HCT116 (cell line): ENCODE data around the gene TWIST2. TPM values are rescaled to one million over a fixed set of nuclear protein-coding genes. Genes with fewer than 3 reads are reported as not detected.

ENCODE experiments used
- ATAC-seq: fragments of 200-7000 bp; cut with Tn5 transposase; 2 replicates; pipeline ENCODE4 v1.9.1; 2020; ENCODE audit warnings: mild to moderate bottlenecking, moderate library complexity
- BruUV-seq: library from RNA; stranded (reverse); fragments of 400-500 nt; replicated peaks from 2 replicates; lab custom pipeline; 2021; lab: Mats Ljungman, UMichigan
- CTCF ChIA-PET: fragments of 300-600 bp; sonication (Branson Sonifier 250); formaldehyde crosslinking; loops from one replicate; lab custom pipeline; 2021; ENCODE audit warnings: antibody characterized with exemption; lab: Charles Lee
- POLR2A ChIA-PET: fragments of 300-600, 350-600 bp; sonication (Branson Sonifier 250); formaldehyde crosslinking; loops from one replicate; lab custom pipeline; 2021; ENCODE audit warnings: antibody characterized with exemption; lab: Charles Lee
- RAD21 ChIA-PET, 2 experiments: fragments of 300-600 bp; sonication (Branson Sonifier 250); formaldehyde crosslinking; loops; one replicate each; lab custom pipeline; 2023; ENCODE audit warnings: low total read pairs in 2 of 2; ENCODE audit not compliant: uncharacterized antibody in 2 of 2, unreplicated experiment in 2 of 2, low non-redundant PET in 1 of 2; lab: Charles Lee
- DNase-seq: peaks from one replicate; pipeline ENCODE4 v3.0.0-alpha.2; 2010; ENCODE audit warnings: low read depth, low spot score
- H2AFZ ChIP-seq: fragments of 200-600 bp; shearing (Covaris generic), sonication (generic); 2 replicates; pipeline ENCODE4 v1.6.1; 2017; ENCODE audit warnings: low read depth, mixed run types, mixed read lengths, antibody characterized with exemption, low read length; ENCODE audit not compliant: poor library complexity, severe bottlenecking
- H3K27ac ChIP-seq: 2 replicates; pipeline ENCODE4 v1.5.1; 2012; ENCODE audit warnings: low read depth, low read length
- H3K27me3 ChIP-seq: fragments of 200-600 bp; sonication (generic); 2 replicates; pipeline ENCODE4 v1.6.1; 2016; ENCODE audit warnings: mixed run types, low read length, mixed read lengths; ENCODE audit not compliant: insufficient read depth
- H3K36me3 ChIP-seq, 2 experiments: fragments of 200-500 bp in 1 of 2; fragments of 200-600 bp in 1 of 2; sonication (Bioruptor generic) in 1 of 2; sonication (generic) in 1 of 2; 2 replicates each; pipeline versions ENCODE4 v1.5.1 to v1.6.1; 2014 to 2016; ENCODE audit warnings: low read length in 2 of 2, inconsistent platforms in 1 of 2, mixed read lengths in 1 of 2, mixed run types in 1 of 2; ENCODE audit not compliant: insufficient read depth in 2 of 2, control insufficient read depth in 1 of 2
- H3K4me1 ChIP-seq, 2 experiments: fragments of 200-600 bp in 1 of 2; sonication (generic) in 1 of 2; 2 replicates each; pipeline versions ENCODE4 v1.5.1 to v1.6.1; 2012 to 2017; ENCODE audit warnings: low read length in 2 of 2, inconsistent platforms in 1 of 2, mild to moderate bottlenecking in 1 of 2, mixed read lengths in 1 of 2, mixed run types in 1 of 2, moderate library complexity in 1 of 2; ENCODE audit not compliant: insufficient read depth in 2 of 2, control insufficient read depth in 1 of 2
- H3K4me2 ChIP-seq: fragments of 200-600 bp; sonication (generic); 2 replicates; pipeline ENCODE4 v1.6.1; 2017; ENCODE audit warnings: mixed run types, low read length, mixed read lengths
- H3K4me3 ChIP-seq, 2 experiments: fragments of 200-600 bp in 1 of 2; sonication (generic) in 1 of 2; replicated peaks in 1 of 2; 2 replicates each; pipeline ENCODE4 v1.5.1; 2011 to 2016; ENCODE audit warnings: low read length in 2 of 2, control low read depth in 1 of 2, low read depth in 1 of 2, mild to moderate bottlenecking in 1 of 2, mixed read lengths in 1 of 2, mixed run types in 1 of 2
- H3K79me2 ChIP-seq: fragments of 200-600 bp; sonication (generic); 2 replicates; pipeline ENCODE4 v1.6.1; 2017; ENCODE audit warnings: mild to moderate bottlenecking, mixed run types, low read length, moderate library complexity, mixed read lengths; ENCODE audit not compliant: insufficient read depth
- H3K9ac ChIP-seq: fragments of 200-600 bp; sonication (generic); 2 replicates; pipeline ENCODE4 v1.6.1; 2016; ENCODE audit warnings: low read length, mixed read lengths
- H3K9me2 ChIP-seq: fragments of 200-600 bp; sonication (generic), shearing (Covaris generic); 2 replicates; pipeline ENCODE4 v1.6.1; 2017; ENCODE audit warnings: mixed run types, mild to moderate bottlenecking, moderate library complexity; ENCODE audit not compliant: insufficient read depth
- H3K9me3 ChIP-seq, 2 experiments: fragments of 200-500 bp in 1 of 2; fragments of 200-600 bp in 1 of 2; sonication (Bioruptor generic) in 1 of 2; sonication (generic) in 1 of 2; 2 replicates each; pipeline ENCODE4 v1.6.1; 2014 to 2017; ENCODE audit warnings: low read length in 2 of 2, mixed read lengths in 2 of 2, inconsistent platforms in 1 of 2, low read depth in 1 of 2, mild to moderate bottlenecking in 1 of 2, mixed run types in 1 of 2, moderate library complexity in 1 of 2; ENCODE audit not compliant: control insufficient read depth in 1 of 2, insufficient read depth in 1 of 2
- H4K20me1 ChIP-seq: fragments of 200-600 bp; sonication (generic), shearing (Covaris generic); 2 replicates; pipeline ENCODE4 v1.6.1; 2017; ENCODE audit warnings: mixed run types, mild to moderate bottlenecking, moderate library complexity; ENCODE audit not compliant: insufficient read depth
- CEBPB ChIP-seq: IDR thresholded peaks from 2 replicates; pipeline ENCODE4 v1.6.1; 2012; ENCODE audit warnings: low read depth
- CTCF ChIP-seq, 3 experiments: fragments of 200-600 bp in 1 of 3; sonication (generic) in 1 of 3; IDR thresholded peaks in 2 of 3; conservative IDR thresholded peaks in 1 of 3; 2 replicates each; pipeline ENCODE4 v1.5.1; 2012 to 2017; ENCODE audit warnings: low read depth in 2 of 3, low read length in 2 of 3, antibody characterized with exemption in 1 of 3, borderline replicate concordance in 1 of 3, control low read depth in 1 of 3, mild to moderate bottlenecking in 1 of 3, mixed read lengths in 1 of 3, mixed run types in 1 of 3, moderate library complexity in 1 of 3; ENCODE audit not compliant: insufficient read depth in 1 of 3
- ELF1 ChIP-seq: IDR thresholded peaks from 2 replicates; pipeline ENCODE4 v1.6.1; 2012; ENCODE audit warnings: low read depth, borderline replicate concordance
- EZH2 ChIP-seq: fragments of 200-600 bp; sonication (generic); IDR thresholded peaks from 2 replicates; pipeline ENCODE4 v1.6.1; 2017; ENCODE audit warnings: antibody characterized with exemption, mixed run types
- EZH2phosphoT487 ChIP-seq: fragments of 200-600 bp; IDR thresholded peaks from 2 replicates; pipeline ENCODE4 v1.6.1; 2018; ENCODE audit warnings: antibody characterized with exemption, borderline replicate concordance
- FOSL1 ChIP-seq: IDR thresholded peaks from 2 replicates; pipeline ENCODE4 v1.6.1; 2012; ENCODE audit warnings: low read depth
- POLR2A ChIP-seq: IDR thresholded peaks from 2 replicates; pipeline ENCODE4 v1.7.0; 2011; ENCODE audit warnings: borderline replicate concordance; ENCODE audit not compliant: insufficient read depth, insufficient read length; ENCODE audit errors: extremely low read depth
- RAD21 ChIP-seq: IDR thresholded peaks from 2 replicates; pipeline ENCODE4 v1.6.1; 2012; ENCODE audit warnings: low read depth, mild to moderate bottlenecking
- SP1 ChIP-seq: IDR thresholded peaks from 2 replicates; pipeline ENCODE4 v1.6.1; 2012; ENCODE audit warnings: low read depth
- SRF ChIP-seq: IDR thresholded peaks from 2 replicates; pipeline ENCODE4 v1.6.1; 2012; ENCODE audit warnings: low read depth
- YY1 ChIP-seq: IDR thresholded peaks from 2 replicates; pipeline ENCODE4 v1.6.1; 2011; ENCODE audit warnings: low read length, low read depth, moderate library complexity, mild to moderate bottlenecking; ENCODE audit not compliant: insufficient replicate concordance; ENCODE audit errors: extremely low read depth
- intact Hi-C: fragments of 100-400 bp; cut with micrococcal nuclease; formaldehyde crosslinking; loops from 2 replicates; pipeline ENCODE4 v1.10.0; 2022
- total RNA-seq: library from RNA; stranded (reverse); gene quantifications from one replicate; pipeline ENCODE4 v1.2.1, GENCODE V29; 2021; ENCODE audit not compliant: unreplicated experiment
- TF ChIP-seq, protein P1 (sequence below): IDR thresholded peaks from 2 replicates; pipeline ENCODE4 v1.6.1; 2012; ENCODE audit warnings: low read depth
- TF ChIP-seq, protein P2 (sequence below): IDR thresholded peaks from 2 replicates; pipeline ENCODE4 v1.6.1; 2011; ENCODE audit warnings: mild to moderate bottlenecking, low read length, moderate library complexity; ENCODE audit not compliant: insufficient replicate concordance; ENCODE audit errors: extremely low read depth

TWIST2 gene
- total RNA-seq, 1 experiment from 2014 or later, result not detected

GRCh38 chr2:238920601-238921001 is 72.7 kb downstream of the TWIST2 start:
- Histone ChIP-seq H3K27ac (no peak overlapping the region), H3K4me2 (no peak overlapping the region), H3K4me3 (no peak overlapping the region), H2AFZ (no peak overlapping the region), H3K9me3 (no peaks in the 10 kb centered on the region), H3K9me2 (no peaks in the 10 kb centered on the region), H4K20me1 (no peaks in the 10 kb centered on the region), H3K27me3 (no peaks in the 10 kb centered on the region), H3K4me1 (peaks cover 0 to 10% of the 10 kb centered on the region in 2 experiments; a peak in 2 of 4 replicates), H3K36me3 (no peaks in the 10 kb centered on the region), H3K9ac (no peak overlapping the region), H3K79me2 (no peaks in the 10 kb centered on the region)
- ATAC-seq (no peak), DNase-seq (no peak)
- ChIA-PET POLR2A (no interaction called here), RAD21 (no interaction called here), CTCF (no interaction called here)
- TF ChIP-seq, protein P1, sequence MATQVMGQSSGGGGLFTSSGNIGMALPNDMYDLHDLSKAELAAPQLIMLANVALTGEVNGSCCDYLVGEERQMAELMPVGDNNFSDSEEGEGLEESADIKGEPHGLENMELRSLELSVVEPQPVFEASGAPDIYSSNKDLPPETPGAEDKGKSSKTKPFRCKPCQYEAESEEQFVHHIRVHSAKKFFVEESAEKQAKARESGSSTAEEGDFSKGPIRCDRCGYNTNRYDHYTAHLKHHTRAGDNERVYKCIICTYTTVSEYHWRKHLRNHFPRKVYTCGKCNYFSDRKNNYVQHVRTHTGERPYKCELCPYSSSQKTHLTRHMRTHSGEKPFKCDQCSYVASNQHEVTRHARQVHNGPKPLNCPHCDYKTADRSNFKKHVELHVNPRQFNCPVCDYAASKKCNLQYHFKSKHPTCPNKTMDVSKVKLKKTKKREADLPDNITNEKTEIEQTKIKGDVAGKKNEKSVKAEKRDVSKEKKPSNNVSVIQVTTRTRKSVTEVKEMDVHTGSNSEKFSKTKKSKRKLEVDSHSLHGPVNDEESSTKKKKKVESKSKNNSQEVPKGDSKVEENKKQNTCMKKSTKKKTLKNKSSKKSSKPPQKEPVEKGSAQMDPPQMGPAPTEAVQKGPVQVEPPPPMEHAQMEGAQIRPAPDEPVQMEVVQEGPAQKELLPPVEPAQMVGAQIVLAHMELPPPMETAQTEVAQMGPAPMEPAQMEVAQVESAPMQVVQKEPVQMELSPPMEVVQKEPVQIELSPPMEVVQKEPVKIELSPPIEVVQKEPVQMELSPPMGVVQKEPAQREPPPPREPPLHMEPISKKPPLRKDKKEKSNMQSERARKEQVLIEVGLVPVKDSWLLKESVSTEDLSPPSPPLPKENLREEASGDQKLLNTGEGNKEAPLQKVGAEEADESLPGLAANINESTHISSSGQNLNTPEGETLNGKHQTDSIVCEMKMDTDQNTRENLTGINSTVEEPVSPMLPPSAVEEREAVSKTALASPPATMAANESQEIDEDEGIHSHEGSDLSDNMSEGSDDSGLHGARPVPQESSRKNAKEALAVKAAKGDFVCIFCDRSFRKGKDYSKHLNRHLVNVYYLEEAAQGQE, result no peak
- no peak for TF ChIP-seq FOSL1
- TF ChIP-seq CTCF (IDR thresholded peaks at IDR 0.05 in 2 of 3, conservative IDR thresholded peaks at IDR 0.05 in 1 of 3; ENCODE audit: borderline replicate concordance in 1 of 3, insufficient read depth in 1 of 3, low read depth in 2 of 3, low read length in 2 of 3), result no peak
- no peak for TF ChIP-seq SRF
- no peak for TF ChIP-seq SP1
- TF ChIP-seq RAD21, result no peak
- TF ChIP-seq YY1, result no peak
- TF ChIP-seq POLR2A, result no peak
- TF ChIP-seq, protein P2, sequence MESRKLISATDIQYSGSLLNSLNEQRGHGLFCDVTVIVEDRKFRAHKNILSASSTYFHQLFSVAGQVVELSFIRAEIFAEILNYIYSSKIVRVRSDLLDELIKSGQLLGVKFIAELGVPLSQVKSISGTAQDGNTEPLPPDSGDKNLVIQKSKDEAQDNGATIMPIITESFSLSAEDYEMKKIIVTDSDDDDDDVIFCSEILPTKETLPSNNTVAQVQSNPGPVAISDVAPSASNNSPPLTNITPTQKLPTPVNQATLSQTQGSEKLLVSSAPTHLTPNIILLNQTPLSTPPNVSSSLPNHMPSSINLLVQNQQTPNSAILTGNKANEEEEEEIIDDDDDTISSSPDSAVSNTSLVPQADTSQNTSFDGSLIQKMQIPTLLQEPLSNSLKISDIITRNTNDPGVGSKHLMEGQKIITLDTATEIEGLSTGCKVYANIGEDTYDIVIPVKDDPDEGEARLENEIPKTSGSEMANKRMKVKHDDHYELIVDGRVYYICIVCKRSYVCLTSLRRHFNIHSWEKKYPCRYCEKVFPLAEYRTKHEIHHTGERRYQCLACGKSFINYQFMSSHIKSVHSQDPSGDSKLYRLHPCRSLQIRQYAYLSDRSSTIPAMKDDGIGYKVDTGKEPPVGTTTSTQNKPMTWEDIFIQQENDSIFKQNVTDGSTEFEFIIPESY, result no peak
- no peak for TF ChIP-seq EZH2
- TF ChIP-seq ELF1, result no peak
- no peak for TF ChIP-seq EZH2phosphoT487
- no peak for TF ChIP-seq CEBPB
- intact Hi-C loops, result no loop called here
- BruUV-seq, result no TSS peak
